DND-41 (cell line): ENCODE data around the gene MOBP.

Source experiments
- ATAC-seq: fragments of 200-7000 bp; cut with Tn5 transposase; 3 replicates; pipeline ENCODE4 v1.9.1; 2021; ENCODE audit warnings: low read depth; ENCODE audit not compliant: insufficient read depth
- DNase-seq: peaks from one replicate; pipeline ENCODE4 v3.0.0-alpha.2; 2020
- H2AFZ ChIP-seq: 2 replicates; pipeline ENCODE4 v1.6.0; 2012; ENCODE audit warnings: low read depth, low read length
- H3K27ac ChIP-seq: 2 replicates; pipeline ENCODE4 v1.5.1; 2012; ENCODE audit warnings: low read length, inconsistent platforms
- H3K27me3 ChIP-seq: fragments of 200-600 bp; sonication (generic); 2 replicates; pipeline ENCODE4 v1.6.0; 2012; ENCODE audit warnings: low read length, mild to moderate bottlenecking, inconsistent platforms; ENCODE audit not compliant: insufficient read depth, poor library complexity
- H3K36me3 ChIP-seq: 2 replicates; pipeline ENCODE4 v1.5.1; 2012; ENCODE audit warnings: low read length, inconsistent platforms; ENCODE audit not compliant: insufficient read depth
- H3K4me1 ChIP-seq: 2 replicates; pipeline ENCODE4 v1.5.1; 2012; ENCODE audit warnings: mild to moderate bottlenecking, low read length; ENCODE audit not compliant: insufficient read depth
- H3K4me2 ChIP-seq: 2 replicates; pipeline ENCODE4 v1.6.0; 2012; ENCODE audit warnings: mild to moderate bottlenecking, moderate library complexity, low read length, inconsistent platforms; ENCODE audit not compliant: insufficient read depth
- H3K4me3 ChIP-seq, 2 experiments: fragments of 200-600 bp in 1 of 2; shearing (Covaris generic) in 1 of 2; 2 replicates each; pipeline ENCODE4 v1.5.1; 2012 to 2016; ENCODE audit warnings: inconsistent platforms in 2 of 2, low read length in 2 of 2, mild to moderate bottlenecking in 2 of 2, low read depth in 1 of 2, moderate library complexity in 1 of 2
- H3K79me2 ChIP-seq: 2 replicates; pipeline ENCODE4 v1.6.0; 2012; ENCODE audit warnings: low read length, inconsistent platforms; ENCODE audit not compliant: insufficient read depth
- H3K9ac ChIP-seq: 2 replicates; pipeline ENCODE4 v1.6.0; 2012; ENCODE audit warnings: low read depth, mild to moderate bottlenecking, inconsistent platforms, low read length, moderate library complexity
- H3K9me3 ChIP-seq: 2 replicates; pipeline ENCODE4 v1.5.1; 2012; ENCODE audit warnings: low read length, moderate library complexity, mild to moderate bottlenecking, inconsistent platforms; ENCODE audit not compliant: insufficient read depth, severe bottlenecking
- H4K20me1 ChIP-seq: 2 replicates; pipeline ENCODE4 v1.6.0; 2012; ENCODE audit warnings: low read length; ENCODE audit not compliant: insufficient read depth
- CTCF ChIP-seq: IDR thresholded peaks from 2 replicates; pipeline ENCODE4 v1.5.1; 2012; ENCODE audit warnings: borderline replicate concordance, low read length, moderate library complexity, mild to moderate bottlenecking; ENCODE audit not compliant: poor library complexity, severe bottlenecking; ENCODE audit errors: extremely low read depth
- EZH2 ChIP-seq: IDR thresholded peaks from 3 replicates; pipeline ENCODE4 v1.6.1; 2012; ENCODE audit warnings: borderline replicate concordance, low read depth, mild to moderate bottlenecking, moderate library complexity, low read length, inconsistent platforms; ENCODE audit not compliant: severe bottlenecking

MOBP gene

GRCh38 chr3:39505866-39506742, 38.6 kb downstream of the MOBP start:
- no peak overlapping the region for H3K4me2 ChIP-seq
- no peak overlapping the region for H3K4me3 ChIP-seq
- H3K9me3 ChIP-seq, result no peaks in the 10 kb centered on the region
- no peak overlapping the region for H2AFZ ChIP-seq
- DNase-seq (no peak), ATAC-seq (no peak)
- no peak overlapping the region for H3K9ac ChIP-seq
- H3K4me1 ChIP-seq, result no peaks in the 10 kb centered on the region
- H3K27me3 ChIP-seq, result peaks cover 18% of the 10 kb centered on the region
- no peaks in the 10 kb centered on the region for H3K36me3 ChIP-seq
- no peak for TF ChIP-seq CTCF
- no peak for TF ChIP-seq EZH2
- no peaks in the 10 kb centered on the region for H4K20me1 ChIP-seq
- no peak overlapping the region for H3K27ac ChIP-seq
- no peaks in the 10 kb centered on the region for H3K79me2 ChIP-seq

GRCh38 chr3:39506863-39507262, 39.4 kb downstream of the MOBP start:
- H3K9me3 ChIP-seq, result no peaks in the 10 kb centered on the region
- TF ChIP-seq EZH2, result no peak
- no peak for TF ChIP-seq CTCF
- H3K4me1 ChIP-seq, result no peaks in the 10 kb centered on the region
- no peaks in the 10 kb centered on the region for H4K20me1 ChIP-seq
- H3K4me2 ChIP-seq, result no peak overlapping the region
- no peak for DNase-seq
- H3K79me2 ChIP-seq, result no peaks in the 10 kb centered on the region
- H3K36me3 ChIP-seq, result no peaks in the 10 kb centered on the region
- H3K27me3 ChIP-seq, result peaks cover 18% of the 10 kb centered on the region
- H3K9ac ChIP-seq, result no peak overlapping the region
- H2AFZ ChIP-seq, result no peak overlapping the region
- ATAC-seq, result no peak
- H3K27ac ChIP-seq, result no peak overlapping the region
- no peak overlapping the region for H3K4me3 ChIP-seq

GRCh38 chr3:39513791-39514369, 46.4 kb downstream of the MOBP start:
- Histone ChIP-seq H3K36me3 (no peaks in the 10 kb centered on the region), H3K27me3 (no peaks in the 10 kb centered on the region), H3K4me1 (no peaks in the 10 kb centered on the region), H3K79me2 (no peaks in the 10 kb centered on the region), H2AFZ (no peak overlapping the region), H3K27ac (no peak overlapping the region), H4K20me1 (no peaks in the 10 kb centered on the region), H3K9me3 (no peaks in the 10 kb centered on the region), H3K4me2 (no peak overlapping the region), H3K4me3 (no peak overlapping the region), H3K9ac (no peak overlapping the region)
- no peak for DNase-seq
- no peak for ATAC-seq
- TF ChIP-seq CTCF (no peak), EZH2 (no peak)
